ENCODE results near the gene HLA-DQB1.
"Not testable (repeated sequence)": the region's sequence is repeated elsewhere in the genome, so short reads cannot be mapped to it uniquely, and the experiment has no call there.

The HLA-DQB1 gene

DNA sequence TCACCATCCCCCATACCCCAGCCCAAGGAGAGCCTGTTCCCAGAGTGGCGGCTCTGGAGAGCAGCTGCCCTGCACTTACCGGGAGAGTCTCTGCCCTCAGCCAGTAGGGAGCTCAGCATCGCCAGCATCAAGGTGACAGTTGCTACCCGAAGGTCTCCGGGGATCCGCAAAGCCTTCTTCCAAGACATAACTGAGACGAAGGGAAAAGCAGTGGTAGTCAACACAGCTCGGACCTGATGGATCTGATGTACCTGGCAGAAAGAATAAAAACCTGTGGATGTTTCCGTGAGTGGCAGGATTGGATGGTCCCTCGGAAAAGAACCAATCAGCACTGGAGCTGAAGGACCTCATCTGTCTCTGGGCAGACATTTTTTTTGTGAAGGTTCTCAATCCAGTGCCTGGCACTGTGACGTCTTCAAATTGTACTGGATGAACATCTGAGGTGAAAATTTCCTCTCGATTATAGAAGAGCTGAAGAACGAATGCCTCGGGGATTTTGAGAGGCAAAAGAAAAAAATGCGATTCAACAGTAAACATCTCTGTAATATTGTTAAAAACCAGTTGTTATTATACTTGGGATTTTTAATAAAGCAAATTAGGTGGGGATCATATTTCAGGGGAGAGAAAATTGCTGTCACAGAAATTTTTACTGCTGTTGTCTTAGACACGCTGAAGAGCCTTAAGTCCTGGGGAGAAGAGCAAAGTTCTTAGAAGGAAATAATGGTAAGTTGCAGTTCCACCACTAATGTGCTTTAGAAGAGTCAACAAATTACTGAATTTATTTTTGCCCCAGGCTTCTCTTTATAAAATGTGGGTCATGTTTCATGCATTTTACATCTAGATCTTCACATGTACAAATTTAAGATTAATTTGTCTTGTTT, at the start of gene HLA-DQB1:
Gene HLA-DQB1, minus strand, starts transcription at position 238 of the 881 bp plus-strand sequence. Its CDS starts 50 bp downstream, at position 188.
- DNase-seq (ENCODE audit: extremely low read depth in 1 of 2, low read depth in 1 of 2) = peak in 1 of 2 donors; percentile 17

DNA sequence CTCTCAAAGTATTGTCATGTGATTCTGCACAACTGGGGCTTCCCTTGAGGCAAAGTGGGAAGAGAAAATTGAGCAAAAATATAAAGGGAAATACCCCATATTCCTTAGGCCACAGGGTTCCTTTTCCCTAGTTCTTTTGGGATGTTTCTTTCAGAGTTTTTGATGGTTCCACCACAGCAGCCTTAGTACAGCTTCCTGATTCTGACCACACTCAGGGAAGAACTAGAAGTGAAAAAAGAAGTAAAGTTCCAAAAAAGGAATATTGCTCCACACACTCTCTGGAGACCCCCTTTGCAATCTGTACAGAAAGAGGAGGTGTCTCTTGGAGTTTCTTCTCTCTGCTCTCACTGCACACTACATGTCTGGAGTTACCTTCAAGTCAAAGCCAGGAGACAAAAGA, 46.8 kb upstream of the HLA-DQB1 start:
- DNase-seq (ENCODE audit: extremely low read depth in 1 of 2, low read depth in 1 of 2) = no peak

DNA sequence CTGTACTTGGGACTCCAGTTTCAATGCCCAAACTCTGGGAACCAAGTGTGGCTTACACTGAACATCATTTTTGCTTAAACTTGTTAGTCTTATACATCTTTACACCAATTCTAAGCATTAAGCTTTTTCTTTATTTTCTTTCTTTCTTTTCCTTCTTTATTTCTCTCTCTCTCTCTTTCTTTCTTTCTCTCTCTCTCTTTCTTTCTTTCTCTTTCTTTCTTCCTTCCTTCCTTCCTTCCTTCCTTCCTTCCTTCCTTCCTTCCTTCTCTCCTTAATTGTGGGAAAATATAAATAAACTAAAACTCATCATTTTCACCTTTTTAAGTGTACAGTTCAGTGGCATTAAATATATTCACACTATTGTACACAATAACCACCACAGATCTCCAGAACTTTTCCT, 43.2 kb upstream of the HLA-DQB1 start:
- DNase-seq (ENCODE audit: extremely low read depth in 1 of 2, low read depth in 1 of 2) = no peak

DNA sequence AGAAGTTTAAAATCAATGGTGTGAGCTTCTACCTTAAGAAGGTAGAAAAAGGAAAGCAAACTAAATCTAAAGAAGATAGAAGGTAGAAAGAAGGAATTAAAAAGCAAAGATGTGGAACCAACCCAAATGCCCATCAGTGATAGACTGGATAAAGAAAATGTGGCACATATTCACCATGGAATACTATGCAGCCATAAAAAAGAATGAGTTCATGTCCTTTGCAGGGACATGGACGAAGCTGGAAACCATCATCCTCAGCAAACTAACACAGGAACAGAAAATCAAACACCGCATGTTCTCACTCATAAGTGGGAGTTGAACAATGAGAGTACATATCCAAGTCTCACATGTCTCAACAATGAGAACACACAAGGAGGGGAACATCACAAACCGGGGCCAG, 38.7 kb upstream of the HLA-DQB1 start:
- DNase-seq (ENCODE audit: extremely low read depth in 1 of 2, low read depth in 1 of 2) = not testable (repeated sequence)

- DNase-seq (ENCODE audit: extremely low read depth in 1 of 2, low read depth in 1 of 2) = no peak
Observed at GRCh38 chr6:32703347-32703746, 36.9 kb upstream of the HLA-DQB1 start.

DNA sequence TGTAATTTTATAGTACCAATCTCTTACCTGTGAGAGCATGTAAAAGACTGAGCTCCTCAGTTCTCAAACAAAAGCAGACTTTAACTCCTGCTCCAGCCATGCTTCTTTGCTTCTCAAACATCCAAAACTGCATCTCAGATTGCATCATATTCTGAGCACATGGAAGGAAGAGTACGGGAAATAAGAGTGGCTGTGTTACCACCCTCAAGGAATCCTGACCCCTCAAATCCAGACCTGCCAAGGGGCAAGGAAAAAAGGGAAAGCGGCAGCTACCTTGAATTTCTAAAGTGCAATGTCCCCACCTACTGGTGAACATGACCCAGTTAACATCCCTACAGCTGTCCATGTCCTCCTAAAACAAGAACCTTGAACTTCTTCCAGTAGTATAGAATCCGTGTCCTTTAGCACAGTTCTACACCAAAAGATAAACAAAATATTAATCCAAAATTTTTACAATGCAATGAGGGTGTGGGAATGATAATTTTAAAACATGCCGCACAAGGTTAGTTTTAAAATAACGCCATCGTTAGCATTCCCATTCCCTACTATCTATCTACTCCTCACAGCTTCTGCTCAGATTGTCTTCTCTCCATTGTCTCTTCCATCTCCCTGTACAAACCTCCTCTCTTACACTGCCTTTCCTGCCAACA, 34.1 kb upstream of the HLA-DQB1 start:
- peak in 1 of 2 donors; percentile 3 for DNase-seq (ENCODE audit: extremely low read depth in 1 of 2, low read depth in 1 of 2)

DNA sequence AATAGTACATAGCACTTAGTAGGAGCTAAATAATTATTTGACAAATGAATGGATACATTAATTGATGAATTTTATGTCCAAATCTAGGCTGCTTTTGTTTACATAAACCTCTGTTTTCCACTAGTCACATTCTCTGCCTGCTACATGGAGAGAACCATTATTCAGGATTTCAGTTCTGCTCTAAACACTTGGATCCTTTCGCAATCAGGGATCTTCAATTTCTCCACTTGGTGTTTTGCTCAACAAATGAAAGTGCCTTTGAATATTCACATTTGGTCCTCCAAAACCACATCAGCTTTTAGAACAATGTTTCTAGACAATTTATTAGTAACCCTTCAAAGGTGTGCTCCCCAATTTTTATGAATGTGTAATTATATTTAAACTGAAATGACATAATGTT, 30.6 kb upstream of the HLA-DQB1 start:
- no peak for DNase-seq (ENCODE audit: extremely low read depth in 1 of 2, low read depth in 1 of 2)

DNA sequence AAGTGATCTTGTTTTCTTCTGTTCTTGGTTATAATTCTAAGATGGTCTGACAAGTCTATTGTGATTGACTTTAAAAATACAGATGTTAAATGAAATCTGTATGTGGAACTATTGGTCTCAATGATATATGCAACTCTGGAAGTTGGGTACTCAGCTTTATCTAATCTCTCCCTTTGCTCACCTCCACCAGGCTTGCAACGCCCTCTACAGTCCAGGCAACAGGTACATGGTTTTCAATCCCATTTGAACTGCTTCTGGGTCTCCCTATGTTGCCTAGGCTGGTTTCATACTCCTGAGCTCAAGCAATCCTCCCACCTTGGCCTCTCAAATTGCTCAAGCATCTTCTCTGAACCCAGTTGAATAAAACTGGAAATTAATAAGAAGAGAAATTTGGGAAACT, 25.6 kb upstream of the HLA-DQB1 start:
- peak; percentile 16 to 21 for DNase-seq (ENCODE audit: extremely low read depth in 1 of 2, low read depth in 1 of 2)

DNA sequence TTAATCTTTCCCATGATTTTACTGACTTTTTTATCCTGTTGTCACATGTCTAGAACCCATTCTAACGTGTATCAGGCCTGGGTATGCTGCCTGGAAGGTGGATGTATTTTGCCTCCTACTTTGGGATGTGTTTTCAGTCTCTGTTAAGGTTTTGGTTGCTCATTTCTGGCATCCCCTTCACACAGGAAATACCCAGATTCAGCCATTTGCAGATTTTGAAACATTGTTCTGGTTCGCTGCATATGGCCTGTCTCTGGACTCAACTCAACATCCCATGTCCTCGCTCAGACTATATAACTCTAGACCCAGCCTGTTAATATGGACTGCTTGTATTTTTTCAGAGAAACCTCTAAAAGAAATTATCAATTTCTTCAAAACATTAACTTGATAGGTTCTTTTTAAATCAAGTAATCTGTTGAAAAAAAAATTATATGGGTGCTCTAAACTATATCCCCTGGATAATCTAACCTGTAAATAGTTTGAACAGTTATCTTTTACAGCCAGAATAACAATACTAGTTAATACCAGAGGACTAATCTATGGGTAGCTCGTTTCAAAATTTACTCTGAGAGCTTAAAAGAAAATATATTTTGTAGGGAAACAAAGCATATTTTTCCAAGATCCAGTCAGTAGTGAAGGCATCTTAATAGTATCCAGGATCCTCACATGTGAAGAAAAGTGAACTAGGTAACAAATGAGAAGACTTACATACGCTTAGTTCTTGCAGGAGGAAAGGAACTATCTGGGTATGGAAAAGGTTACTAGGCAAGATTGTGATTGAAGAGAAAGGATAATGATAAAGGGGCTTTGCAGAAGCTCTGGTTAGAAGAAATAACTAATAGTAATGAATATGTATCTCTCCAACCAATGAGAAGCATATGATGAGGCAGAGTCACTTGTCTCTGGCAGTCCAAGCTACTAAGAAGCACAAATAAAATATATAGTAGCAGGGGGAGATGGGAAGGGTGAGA, 23.4 kb upstream of the HLA-DQB1 start:
- no peak for DNase-seq (ENCODE audit: extremely low read depth in 1 of 2, low read depth in 1 of 2)

DNA sequence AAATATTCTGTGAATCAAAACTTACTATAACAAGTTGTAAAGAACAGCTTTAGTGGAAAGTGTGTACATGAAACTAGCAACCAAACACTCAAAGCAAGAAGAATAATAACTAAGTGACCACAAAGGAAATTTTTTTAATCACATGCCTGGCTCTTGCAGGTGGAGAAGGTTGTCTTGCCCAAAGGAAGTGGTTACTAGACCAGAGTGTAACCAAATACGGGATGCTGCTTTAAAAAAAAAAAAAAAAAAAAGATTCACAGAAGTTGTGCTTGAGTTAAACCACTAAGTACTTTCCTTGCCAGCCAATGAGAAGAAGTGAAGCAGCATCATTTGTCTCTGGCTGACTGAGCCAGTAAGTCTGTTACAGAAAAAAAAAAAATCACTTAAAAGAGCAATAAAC, 19.1 kb upstream of the HLA-DQB1 start:
- peak in 1 of 2 donors; percentile 8 for DNase-seq (ENCODE audit: extremely low read depth in 1 of 2, low read depth in 1 of 2)

GRCh38 chr6:32684246-32684645, 17.8 kb upstream of the HLA-DQB1 start:
- no peak for DNase-seq (ENCODE audit: extremely low read depth in 1 of 2, low read depth in 1 of 2)

DNA sequence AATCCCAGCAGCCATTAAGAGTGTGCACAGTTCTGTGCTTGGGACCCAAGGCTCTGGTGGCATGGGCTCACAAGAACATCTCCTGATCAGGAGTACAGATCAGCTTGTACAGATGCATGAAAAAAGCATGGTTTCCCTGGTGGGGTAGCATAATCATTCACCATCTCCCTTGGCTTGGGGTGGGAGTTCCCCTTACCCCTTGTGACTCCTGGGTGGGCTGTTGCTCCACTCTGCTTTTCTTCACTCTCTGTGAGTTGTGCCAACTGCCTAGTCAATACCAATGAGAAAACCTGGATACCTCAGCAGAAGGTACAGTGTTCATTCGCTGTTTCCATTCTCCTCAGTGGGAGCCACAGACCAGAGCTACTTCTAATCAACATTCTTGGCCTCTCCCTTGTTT, 13.6 kb upstream of the HLA-DQB1 start:
- DNase-seq (ENCODE audit: extremely low read depth in 1 of 2, low read depth in 1 of 2) = no peak

DNA sequence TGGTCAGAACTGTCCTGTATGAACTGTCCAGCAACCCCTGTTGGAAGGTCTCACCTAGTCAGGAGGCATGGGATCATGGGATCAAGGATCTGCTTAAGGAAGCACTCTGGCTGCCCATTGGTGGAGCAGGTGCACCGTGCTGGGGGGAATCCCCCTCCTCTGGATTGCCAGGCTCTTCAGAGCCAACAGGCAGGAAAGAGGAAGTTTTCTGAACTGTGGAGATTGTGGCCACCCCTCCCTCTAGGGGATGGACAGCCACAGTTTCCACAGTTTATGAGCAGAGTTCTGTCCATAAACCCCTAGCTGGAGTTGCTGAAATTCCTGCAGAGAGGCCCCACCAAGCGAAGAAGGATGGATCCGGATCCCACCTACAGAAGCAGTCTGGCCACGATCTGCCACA, 13.0 kb upstream of the HLA-DQB1 start:
- DNase-seq (ENCODE audit: extremely low read depth in 1 of 2, low read depth in 1 of 2) = no peak

DNA sequence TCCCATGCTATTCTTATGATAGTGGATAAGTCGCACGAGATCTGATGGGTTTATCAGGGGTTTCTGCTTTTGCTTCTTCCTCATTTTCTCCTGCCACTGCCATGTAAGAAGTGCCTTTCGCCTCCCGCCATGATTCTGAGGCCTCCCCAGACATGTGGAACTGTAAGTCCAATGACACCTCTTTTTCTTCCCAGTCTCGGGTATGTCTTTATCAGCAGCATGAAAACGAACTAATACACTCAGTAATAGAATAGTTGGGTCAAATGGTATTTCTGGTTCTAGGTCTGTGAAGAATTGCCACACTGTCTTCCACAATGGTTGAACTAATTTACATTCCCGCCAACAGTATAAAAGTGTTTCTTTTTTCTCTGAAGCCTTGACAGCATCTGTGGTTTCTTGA, 7.7 kb upstream of the HLA-DQB1 start:
- not testable (repeated sequence) for DNase-seq (ENCODE audit: extremely low read depth in 1 of 2, low read depth in 1 of 2)

- DNase-seq (ENCODE audit: extremely low read depth in 1 of 2, low read depth in 1 of 2) = not testable (repeated sequence)
Observed at GRCh38 chr6:32671908-32672307, 5.5 kb upstream of the HLA-DQB1 start.

DNA sequence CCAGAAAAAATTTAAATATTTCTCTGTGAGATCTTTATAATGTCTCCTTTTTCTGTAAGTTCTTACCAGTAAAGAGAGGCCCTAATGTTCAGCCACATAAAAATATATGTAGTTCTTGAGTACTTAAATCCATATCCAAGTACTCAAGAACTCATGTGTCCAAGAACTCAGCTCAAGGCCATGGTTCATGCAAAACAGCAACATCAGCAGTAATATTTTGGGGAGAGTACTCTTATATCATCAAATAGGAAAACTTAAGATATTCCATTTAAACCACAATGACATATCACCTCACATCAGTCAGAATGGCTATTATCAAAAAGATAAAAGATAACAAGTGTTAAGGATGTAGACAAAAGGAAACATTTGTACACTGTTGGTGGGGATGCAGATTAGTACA, 3.4 kb upstream of the HLA-DQB1 start:
- DNase-seq (ENCODE audit: extremely low read depth in 1 of 2, low read depth in 1 of 2) = no peak

GRCh38 chr6:32669240-32669639, 2.8 kb upstream of the HLA-DQB1 start:
- DNase-seq (ENCODE audit: extremely low read depth in 1 of 2, low read depth in 1 of 2) = no peak

DNA sequence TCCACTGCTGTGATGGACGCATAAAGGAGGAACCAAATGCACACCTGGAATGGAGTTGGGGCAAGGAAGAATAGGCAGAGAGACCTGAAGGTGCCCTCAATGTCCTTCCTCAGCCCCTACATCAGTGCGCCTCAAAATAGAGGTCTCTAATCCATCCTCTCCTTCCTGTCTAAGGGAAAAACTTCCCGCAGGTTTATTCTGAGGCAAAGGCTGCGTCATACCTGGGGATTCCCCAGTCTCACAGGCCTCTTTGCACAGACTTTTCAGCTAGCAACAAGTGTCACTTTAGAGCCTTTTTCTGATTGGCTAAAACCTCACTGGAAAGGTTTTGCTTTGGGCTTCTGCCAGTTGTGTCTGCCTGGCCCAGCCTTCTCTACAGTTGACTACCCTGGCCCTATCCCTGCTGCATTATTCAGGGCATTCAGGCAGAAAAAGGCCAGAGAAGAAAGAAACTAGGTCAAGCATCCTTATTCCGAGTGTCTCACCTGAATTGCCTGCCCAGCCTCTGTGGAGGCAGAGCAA, 1.8 kb upstream of the HLA-DQB1 start:
- peak in 1 of 2 donors; percentile 3 for DNase-seq (ENCODE audit: extremely low read depth in 1 of 2, low read depth in 1 of 2)

GRCh38 chr6:32665661-32666060, 796 bp downstream of the HLA-DQB1 start:
- no peak for DNase-seq (ENCODE audit: extremely low read depth in 1 of 2, low read depth in 1 of 2)

GRCh38 chr6:32664827-32665362, 1.6 kb downstream of the HLA-DQB1 start:
- peak in 1 of 2 donors; percentile 18 for DNase-seq (ENCODE audit: extremely low read depth in 1 of 2, low read depth in 1 of 2)
